B cell (primary cell): ENCODE measurements around the gene EPM2A. TPM values are rescaled to one million over a fixed set of nuclear protein-coding genes. Genes with fewer than 3 reads are reported as not detected.

Experiments used
- ATAC-seq: fragments of 200-7000 bp; cut with Tn5 transposase; one replicate; pipeline ENCODE4 v1.10.0; 2021; ENCODE audit warnings: low read depth, mild to moderate bottlenecking, moderate number of reproducible peaks, moderate library complexity
- CTCF ChIA-PET: fragments of 350-600 bp; sonication (Branson Sonifier 250); formaldehyde crosslinking; loops from one replicate; lab custom pipeline; 2021; ENCODE audit warnings: antibody characterized with exemption, inconsistent platforms; lab: Charles Lee
- POLR2A ChIA-PET: fragments of 350-600 bp; sonication (Branson Sonifier 250); formaldehyde crosslinking; loops from one replicate; lab custom pipeline; 2021; ENCODE audit warnings: antibody characterized with exemption; lab: Charles Lee
- DNase-seq: peaks from one replicate; pipeline ENCODE4 v3.0.0; 2013
- H2AFZ ChIP-seq: 2 replicates; pipeline ENCODE4 v1.6.1; 2012; ENCODE audit warnings: mild to moderate bottlenecking, low read depth, low read length; ENCODE audit not compliant: insufficient read depth, poor library complexity, severe bottlenecking
- H3K27ac ChIP-seq, 2 donors: 1 replicate in 1 of 2; 2 replicates in 1 of 2; pipeline ENCODE4 v1.5.1; 2012 to 2013; ENCODE audit warnings: low read length in 2 of 2, mild to moderate bottlenecking in 2 of 2, moderate library complexity in 1 of 2
- H3K27me3 ChIP-seq, 4 experiments: fragments of 200-600 bp in 1 of 4; sonication (generic) in 1 of 4; replicated peaks in 1 of 4; 1 replicate in 2 of 4; 2 replicates in 2 of 4; pipeline versions ENCODE4 v1.6.1 to v1.7.0; 2013 to 2016; ENCODE audit warnings: low read length in 3 of 4, mild to moderate bottlenecking in 2 of 4, mixed read lengths in 1 of 4, moderate library complexity in 1 of 4; ENCODE audit not compliant: insufficient read depth in 4 of 4, control insufficient read depth in 3 of 4; ENCODE audit errors: control extremely low read depth in 1 of 4
- H3K36me3 ChIP-seq, 2 experiments: replicated peaks in 1 of 2; 1 replicate in 1 of 2; 2 replicates in 1 of 2; pipeline versions ENCODE4 v1.6.1 to v1.7.1; 2013; ENCODE audit warnings: low read length in 1 of 2; ENCODE audit not compliant: insufficient read depth in 2 of 2, control insufficient read depth in 1 of 2; ENCODE audit errors: control extremely low read depth in 1 of 2, extremely low read depth in 1 of 2
- H3K4me1 ChIP-seq, 2 donors: fragments of 200-600 bp in 1 of 2; sonication (generic) in 1 of 2; 1 replicate in 1 of 2; 2 replicates in 1 of 2; pipeline versions ENCODE4 v1.5.1 to v1.6.1; 2013 to 2017; ENCODE audit warnings: low read length in 2 of 2; ENCODE audit not compliant: control insufficient read depth in 2 of 2, insufficient read depth in 2 of 2
- H3K4me2 ChIP-seq: replicated peaks from 2 replicates; pipeline ENCODE3; 2012; ENCODE audit warnings: mild to moderate bottlenecking, low read depth, low read length; ENCODE audit not compliant: poor library complexity, severe bottlenecking
- H3K4me3 ChIP-seq, 5 experiments: fragments of 200-600 bp in 1 of 5; sonication (generic) in 1 of 5; 1 replicate in 3 of 5; 2 replicates in 2 of 5; pipeline versions ENCODE4 v1.5.1 to v1.7.0; 2011 to 2016; ENCODE audit warnings: low read length in 4 of 5, mild to moderate bottlenecking in 4 of 5, low read depth in 2 of 5, control low read depth in 1 of 5, moderate library complexity in 1 of 5; ENCODE audit not compliant: insufficient read depth in 1 of 5; ENCODE audit errors: control extremely low read depth in 1 of 5, extremely low read depth in 1 of 5
- H3K79me2 ChIP-seq: fragments of 200-600 bp; sonication (generic); one replicate; pipeline ENCODE4 v1.6.0; 2016; ENCODE audit warnings: low read length; ENCODE audit not compliant: control insufficient read depth, insufficient read depth
- H3K9ac ChIP-seq: fragments of 200-600 bp; sonication (generic); 2 replicates; pipeline ENCODE4 v1.6.1; 2017; ENCODE audit warnings: mild to moderate bottlenecking, low read length, moderate library complexity
- H3K9me3 ChIP-seq, 3 donors: one replicate each; pipeline versions ENCODE4 v1.6.1 to v1.7.1; 2013; ENCODE audit warnings: low read length in 2 of 3; ENCODE audit not compliant: control insufficient read depth in 2 of 3, insufficient read depth in 1 of 3; ENCODE audit errors: control extremely low read depth in 1 of 3
- H4K20me1 ChIP-seq: 2 replicates; pipeline ENCODE4 v1.6.0; 2012; ENCODE audit warnings: mild to moderate bottlenecking, low read length; ENCODE audit not compliant: insufficient read depth, control insufficient read depth, poor library complexity, severe bottlenecking
- H3K27ac Mint-ChIP-seq: one replicate; pipeline ENCODE4 v1.8.0; 2021; ENCODE audit warnings: mixed read lengths
- H3K27me3 Mint-ChIP-seq: one replicate; pipeline ENCODE4 v1.8.0; 2021; ENCODE audit warnings: mixed read lengths
- H3K4me1 Mint-ChIP-seq: one replicate; pipeline ENCODE4 v1.8.0; 2021; ENCODE audit warnings: mixed read lengths
- H3K4me3 Mint-ChIP-seq: one replicate; pipeline ENCODE4 v1.8.0; 2021; ENCODE audit warnings: mixed read lengths
- H3K9me3 Mint-ChIP-seq: one replicate; pipeline ENCODE4 v1.8.0; 2022; ENCODE audit warnings: mixed read lengths; ENCODE audit not compliant: insufficient read depth
- EZH2 ChIP-seq: IDR thresholded peaks from 2 replicates; pipeline ENCODE4 v1.6.1; 2012; ENCODE audit warnings: borderline replicate concordance, low read depth, mild to moderate bottlenecking, moderate library complexity, low read length; ENCODE audit not compliant: insufficient read depth, poor library complexity, severe bottlenecking
- WGBS: methylation state at CpG from one replicate; pipeline ENCODE4 v1.1.5; 2013; ENCODE audit warnings: missing lambda C conversion rate; ENCODE audit not compliant: insufficient coverage; 5-methylcytosine and 5-hydroxymethylcytosine counted together
- intact Hi-C: fragments of 100-400 bp; cut with micrococcal nuclease; formaldehyde crosslinking; loops from one replicate; pipeline ENCODE4 v1.10.0; 2022
- polyA plus RNA-seq: library from polyadenylated mRNA; depleted of rRNA; stranded (reverse); fragments of >200 nt; gene quantifications from 2 replicates; pipeline ENCODE4 v1.2.3, GENCODE V29; 2012
- total RNA-seq, 2 donors: library from RNA; stranded (reverse); fragments of 120-200 nt in 1 of 2; gene quantifications; 1 replicate in 1 of 2; 2 replicates in 1 of 2; pipeline versions ENCODE4 v1.2.3 to v1.2.4, GENCODE V29; 2013 to 2022
- TF ChIP-seq, protein P1 (sequence below): fragments of 200-600 bp; IDR thresholded peaks from one replicate; pipeline ENCODE4 v1.8.0; 2022; ENCODE audit warnings: antibody characterized with exemption, mild to moderate bottlenecking

EPM2A gene
- total and polyA plus RNA-seq, 2 donors (not counting 1 experiment from before 2014, with no cell fraction given) = 6.2 to 17.0 TPM

- H3K36me3 ChIP-seq = peaks cover 9% of the 10 kb centered on the region in 2 experiments
- DNase-seq (no peak), ATAC-seq (no peak)
- H3K9me3 Mint-ChIP-seq = peaks cover 6% of the 10 kb centered on the region
- H3K4me3 Mint-ChIP-seq = no peak overlapping the region
- H3K4me2 ChIP-seq = no peak overlapping the region
- peaks cover 0 to 5% (median 4%) of the 10 kb centered on the region in 3 donors for H3K9me3 ChIP-seq
- H3K27ac ChIP-seq = no peak overlapping the region
- H2AFZ ChIP-seq = no peak overlapping the region
- H3K27me3 Mint-ChIP-seq = no peaks in the 10 kb centered on the region
- H3K79me2 ChIP-seq = peaks cover 4% of the 10 kb centered on the region
- no CpG with 5 or more reads among the region's 2 CpGs for WGBS
- H4K20me1 ChIP-seq = no peaks in the 10 kb centered on the region
- intact Hi-C loops = no loop called here
- no peak overlapping the region for H3K27ac Mint-ChIP-seq
- no peaks in the 10 kb centered on the region for H3K27me3 ChIP-seq
- no peak overlapping the region for H3K9ac ChIP-seq
- ChIA-PET CTCF (interaction anchor here (0.9 to 2.9 kb wide), 3 partner anchors 17 to 53 kb away, joined by 3 to 9 read pairs (median 7); no protein-coding TSS in a partner anchor), POLR2A (no interaction called here)
- H3K4me3 ChIP-seq = no peak overlapping the region
- no peak for TF ChIP-seq EZH2
- TF ChIP-seq, protein P1, sequence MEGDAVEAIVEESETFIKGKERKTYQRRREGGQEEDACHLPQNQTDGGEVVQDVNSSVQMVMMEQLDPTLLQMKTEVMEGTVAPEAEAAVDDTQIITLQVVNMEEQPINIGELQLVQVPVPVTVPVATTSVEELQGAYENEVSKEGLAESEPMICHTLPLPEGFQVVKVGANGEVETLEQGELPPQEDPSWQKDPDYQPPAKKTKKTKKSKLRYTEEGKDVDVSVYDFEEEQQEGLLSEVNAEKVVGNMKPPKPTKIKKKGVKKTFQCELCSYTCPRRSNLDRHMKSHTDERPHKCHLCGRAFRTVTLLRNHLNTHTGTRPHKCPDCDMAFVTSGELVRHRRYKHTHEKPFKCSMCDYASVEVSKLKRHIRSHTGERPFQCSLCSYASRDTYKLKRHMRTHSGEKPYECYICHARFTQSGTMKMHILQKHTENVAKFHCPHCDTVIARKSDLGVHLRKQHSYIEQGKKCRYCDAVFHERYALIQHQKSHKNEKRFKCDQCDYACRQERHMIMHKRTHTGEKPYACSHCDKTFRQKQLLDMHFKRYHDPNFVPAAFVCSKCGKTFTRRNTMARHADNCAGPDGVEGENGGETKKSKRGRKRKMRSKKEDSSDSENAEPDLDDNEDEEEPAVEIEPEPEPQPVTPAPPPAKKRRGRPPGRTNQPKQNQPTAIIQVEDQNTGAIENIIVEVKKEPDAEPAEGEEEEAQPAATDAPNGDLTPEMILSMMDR = no peak
- H3K4me1 Mint-ChIP-seq = peaks cover 4% of the 10 kb centered on the region
- no peaks in the 10 kb centered on the region for H3K4me1 ChIP-seq
Observed at GRCh38 chr6:145685932-145686331, 49.4 kb downstream of the EPM2A start.

DNA sequence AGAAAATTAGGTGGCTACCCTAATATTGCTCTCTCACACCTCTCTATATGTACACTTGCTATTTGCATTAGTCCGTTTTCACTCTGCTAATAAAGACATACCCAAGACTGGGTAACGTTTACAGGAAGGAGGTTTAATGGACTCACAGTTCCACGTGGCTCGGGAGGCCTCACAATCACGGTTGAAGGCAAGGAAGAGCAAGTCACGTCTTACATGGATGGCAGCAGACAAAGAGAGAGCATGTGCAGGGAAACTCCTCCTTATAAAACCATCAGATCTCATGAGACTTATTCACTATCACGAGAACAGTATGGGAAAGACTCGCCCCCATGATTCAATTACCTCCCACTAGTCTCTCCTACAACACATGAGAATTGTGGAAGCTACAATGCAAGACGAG is 53.4 kb downstream of the EPM2A start:
- ATAC-seq (no peak), DNase-seq (no peak)
- Mint-ChIP-seq H3K27ac (no peak overlapping the region), H3K9me3 (peaks cover 6% of the 10 kb centered on the region), H3K4me3 (no peak overlapping the region), H3K4me1 (peaks cover 3% of the 10 kb centered on the region), H3K27me3 (no peaks in the 10 kb centered on the region)
- intact Hi-C loops = no loop called here
- H2AFZ ChIP-seq = no peak overlapping the region
- H3K9ac ChIP-seq = no peak overlapping the region
- H4K20me1 ChIP-seq = no peaks in the 10 kb centered on the region
- no peak overlapping the region for H3K27ac ChIP-seq
- ChIA-PET CTCF (no interaction called here), POLR2A (no interaction called here)
- WGBS = 89% methylated on average over 3 of the region's 9 CpGs
- H3K27me3 ChIP-seq = no peaks in the 10 kb centered on the region
- no peak for TF ChIP-seq EZH2
- TF ChIP-seq, protein P1 = no peak
- H3K4me1 ChIP-seq = no peaks in the 10 kb centered on the region
- H3K36me3 ChIP-seq = peaks cover 9% of the 10 kb centered on the region in 2 experiments
- H3K9me3 ChIP-seq = peaks cover 0 to 5% (median 4%) of the 10 kb centered on the region in 3 donors
- no peak overlapping the region for H3K4me3 ChIP-seq
- no peak overlapping the region for H3K4me2 ChIP-seq
- no peaks in the 10 kb centered on the region for H3K79me2 ChIP-seq
